IMR-90 (cell line): ENCODE data around the gene TMEM181. TPM values are rescaled to one million over a fixed set of nuclear protein-coding genes. Genes with fewer than 3 reads are reported as not detected.
"Not testable (repeated sequence)": the region's sequence is repeated elsewhere in the genome, so short reads cannot be mapped to it uniquely, and the experiment has no call there.

Source experiments
- ATAC-seq: fragments of 200-7000 bp; cut with Tn5 transposase; 2 replicates; pipeline ENCODE4 v1.9.1; 2020; ENCODE audit warnings: low read depth, mild to moderate bottlenecking, moderate library complexity
- BruUV-seq: library from RNA; stranded (reverse); fragments of 400-500 nt; replicated peaks from 2 replicates; lab custom pipeline; 2021; lab: Mats Ljungman, UMichigan
- CTCF ChIA-PET: fragments of 300-600 bp; formaldehyde crosslinking; extraction: SDS; loops from one replicate; lab custom pipeline; 2021; ENCODE audit warnings: antibody characterized with exemption; lab: Yijun Ruan, JAX
- POLR2A ChIA-PET: fragments of 300-600 bp; sonication (Branson Sonifier 250); formaldehyde crosslinking; loops from one replicate; lab custom pipeline; 2022; ENCODE audit warnings: antibody characterized with exemption; ENCODE audit not compliant: unreplicated experiment; lab: Charles Lee
- DNase-seq: peaks from one replicate; pipeline ENCODE4 v3.0.0; 2013
- H2AFZ ChIP-seq: replicated peaks from 2 replicates; pipeline ENCODE3; 2013; ENCODE audit warnings: low read length, mild to moderate bottlenecking; ENCODE audit not compliant: poor library complexity
- H2AK5ac ChIP-seq: 2 replicates; pipeline ENCODE4 v1.6.1; 2013; ENCODE audit warnings: low read depth, low read length, inconsistent platforms
- H2AK9ac ChIP-seq: replicated peaks from 2 replicates; pipeline ENCODE3; 2013; ENCODE audit warnings: mild to moderate bottlenecking, low read depth, low read length, moderate library complexity; ENCODE audit not compliant: poor library complexity
- H2BK120ac ChIP-seq: 2 replicates; pipeline ENCODE4 v1.6.1; 2013; ENCODE audit warnings: low read depth, low read length, inconsistent platforms
- H2BK15ac ChIP-seq: 3 replicates; pipeline ENCODE4 v1.6.1; 2013; ENCODE audit warnings: low read depth, low read length, inconsistent platforms
- H2BK20ac ChIP-seq: 2 replicates; pipeline ENCODE4 v1.6.1; 2013; ENCODE audit warnings: low read depth, mild to moderate bottlenecking, inconsistent platforms, low read length, moderate library complexity
- H2BK5ac ChIP-seq: 2 replicates; pipeline ENCODE4 v1.6.1; 2013; ENCODE audit warnings: mild to moderate bottlenecking, low read depth, low read length, inconsistent platforms; ENCODE audit not compliant: poor library complexity, severe bottlenecking
- H3K14ac ChIP-seq: replicated peaks from 2 replicates; pipeline ENCODE4 v1.6.1; 2013; ENCODE audit warnings: low read depth, low read length, inconsistent platforms
- H3K18ac ChIP-seq: 2 replicates; pipeline ENCODE4 v1.6.1; 2013; ENCODE audit warnings: low read depth, low read length, control low read depth
- H3K23ac ChIP-seq: 2 replicates; pipeline ENCODE4 v1.6.1; 2013; ENCODE audit warnings: low read depth, low read length, inconsistent platforms
- H3K27ac ChIP-seq: 2 replicates; pipeline ENCODE4 v1.5.1; 2013; ENCODE audit warnings: mild to moderate bottlenecking, control low read depth, low read length; ENCODE audit not compliant: insufficient read depth
- H3K27me3 ChIP-seq: 2 replicates; pipeline ENCODE4 v1.6.1; 2013; ENCODE audit warnings: low read length; ENCODE audit not compliant: control insufficient read depth, insufficient read depth
- H3K36me3 ChIP-seq: 2 replicates; pipeline ENCODE4 v1.6.1; 2013; ENCODE audit warnings: low read length, mixed read lengths; ENCODE audit not compliant: control insufficient read depth, insufficient read depth
- H3K4ac ChIP-seq: 2 replicates; pipeline ENCODE4 v1.6.1; 2013; ENCODE audit warnings: low read depth, low read length, inconsistent platforms
- H3K4me1 ChIP-seq: 2 replicates; pipeline ENCODE4 v1.6.1; 2013; ENCODE audit warnings: low read length, mixed read lengths; ENCODE audit not compliant: control insufficient read depth, insufficient read depth
- H3K4me2 ChIP-seq: 2 replicates; pipeline ENCODE4 v1.6.1; 2013; ENCODE audit warnings: low read depth, mild to moderate bottlenecking, control low read depth, low read length, moderate library complexity
- H3K4me3 ChIP-seq: 2 replicates; pipeline ENCODE4 v1.5.1; 2013; ENCODE audit warnings: low read depth, mild to moderate bottlenecking, control low read depth, low read length, moderate library complexity; ENCODE audit not compliant: insufficient read depth
- H3K56ac ChIP-seq: 2 replicates; pipeline ENCODE4 v1.6.1; 2013; ENCODE audit warnings: low read length, inconsistent platforms; ENCODE audit not compliant: insufficient read depth; ENCODE audit errors: extremely low read depth
- H3K79me1 ChIP-seq, 2 experiments: 2 replicates each; pipeline ENCODE4 v1.6.1; 2013; ENCODE audit warnings: low read length in 2 of 2, inconsistent platforms in 1 of 2, low read depth in 1 of 2
- H3K9ac ChIP-seq: 2 replicates; pipeline ENCODE4 v1.6.1; 2013; ENCODE audit warnings: low read depth, low read length, control low read depth
- H3K9me1 ChIP-seq: 2 replicates; pipeline ENCODE4 v1.6.1; 2013; ENCODE audit warnings: low read length, inconsistent platforms; ENCODE audit not compliant: insufficient read depth
- H3K9me3 ChIP-seq: 2 replicates; pipeline ENCODE4 v1.6.1; 2013; ENCODE audit warnings: low read length; ENCODE audit not compliant: control insufficient read depth, insufficient read depth
- H4K20me1 ChIP-seq: 2 replicates; pipeline ENCODE4 v1.6.1; 2013; ENCODE audit warnings: low read length, inconsistent platforms; ENCODE audit not compliant: insufficient read depth
- H4K5ac ChIP-seq: 2 replicates; pipeline ENCODE4 v1.6.1; 2013; ENCODE audit warnings: mild to moderate bottlenecking, low read depth, low read length, control low read depth
- H4K8ac ChIP-seq, 2 experiments: 2 replicates each; pipeline ENCODE4 v1.6.1; 2013; ENCODE audit warnings: low read depth in 2 of 2, low read length in 2 of 2, control low read depth in 1 of 2, inconsistent platforms in 1 of 2
- H4K91ac ChIP-seq: 2 replicates; pipeline ENCODE4 v1.6.1; 2013; ENCODE audit warnings: low read depth, low read length, inconsistent platforms; ENCODE audit not compliant: insufficient read depth
- WGBS, 2 experiments: methylation state at CpG; one replicate each; pipeline versions ENCODE4 v1.1.5 to v1.1.7; 2013; ENCODE audit warnings: missing lambda C conversion rate in 2 of 2; ENCODE audit not compliant: insufficient read length in 1 of 2; ENCODE audit errors: extremely low coverage in 2 of 2; 5-methylcytosine and 5-hydroxymethylcytosine counted together
- dilution Hi-C: fragments of 300-500 bp; cut with HindIII; formaldehyde crosslinking; loops from one replicate; pipeline ENCODE4 v1.14.3; 2018; ENCODE audit warnings: low sequenced_read_pairs; ENCODE audit not compliant: unreplicated experiment
- in situ Hi-C: fragments of 300-500 bp; cut with MboI; formaldehyde crosslinking; loops from 3 replicates; pipeline ENCODE4 v1.14.3; 2019; ENCODE audit warnings: low sequenced_read_pairs, inconsistent platforms, mixed read lengths
- intact Hi-C: fragments of 100-400 bp; cut with micrococcal nuclease; formaldehyde crosslinking; loops from 2 replicates; pipeline ENCODE4 v1.10.0; 2022
- polyA plus RNA-seq, 3 experiments: library from polyadenylated mRNA; depleted of rRNA; stranded (reverse); fragments of >200 nt; gene quantifications; 2 replicates each; pipeline ENCODE4 v1.2.3, GENCODE V29; 2012; ENCODE audit warnings: low replicate concordance in 1 of 3
- total RNA-seq: library from RNA; depleted of rRNA; stranded (reverse); fragments of >200 nt; gene quantifications from 2 replicates; pipeline ENCODE4 v1.2.3, GENCODE V29; 2012

TMEM181 gene
- total and polyA plus RNA-seq, 2 of the 4 experiments (the other 2 are of a cell fraction), result 22.8 to 27.8 TPM

DNA sequence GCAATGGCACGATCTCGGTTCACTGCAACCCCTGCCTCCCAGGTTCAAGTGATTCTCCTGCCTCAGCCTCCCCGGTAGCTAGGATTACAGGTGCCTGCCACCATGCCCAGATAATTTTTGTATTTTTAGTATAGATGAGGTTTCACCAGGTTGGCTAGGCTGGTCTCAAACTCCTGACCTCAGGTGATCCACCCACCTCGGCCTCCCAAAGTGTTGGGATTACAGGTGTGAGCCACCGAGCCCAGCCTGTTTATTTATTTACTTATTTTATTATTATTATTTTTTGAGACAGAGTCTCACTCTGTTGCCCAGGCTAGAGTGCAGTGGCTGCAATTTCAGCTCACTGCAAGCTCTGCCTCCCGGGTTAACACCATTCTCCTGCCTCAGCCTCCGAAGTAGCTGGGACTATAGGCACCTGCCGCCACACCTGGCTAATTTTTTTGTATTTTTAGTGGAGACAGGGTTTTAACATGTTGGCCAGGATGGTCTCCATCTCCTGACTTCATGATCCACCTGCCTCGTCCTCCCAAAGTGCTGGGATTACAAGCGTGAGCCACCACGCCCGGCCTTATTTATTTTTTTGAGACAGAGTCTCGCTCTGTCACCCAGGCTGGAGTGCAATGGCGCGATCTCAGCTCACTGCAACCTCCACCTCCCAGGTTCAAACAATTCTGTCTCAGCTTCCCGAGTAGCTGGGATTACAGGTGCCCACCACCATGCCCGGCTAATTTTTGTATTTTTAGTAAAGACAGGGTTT is 92.3 kb downstream of the TMEM181 start:
- peaks cover 0 to 20% of the 10 kb centered on the region in 2 experiments; a peak in 1 of 4 replicates for H3K79me1 ChIP-seq
- H3K36me3 ChIP-seq, H4K20me1 ChIP-seq, H2BK20ac ChIP-seq, H3K14ac ChIP-seq, H3K23ac ChIP-seq, BruUV-seq, H3K4me2 ChIP-seq, H2AFZ ChIP-seq, H3K9ac ChIP-seq, in situ Hi-C loops, H3K9me3 ChIP-seq, H4K5ac ChIP-seq, H3K56ac ChIP-seq, H3K27ac ChIP-seq, H3K27me3 ChIP-seq, H3K4ac ChIP-seq, H3K4me3 ChIP-seq, H3K18ac ChIP-seq, H4K8ac ChIP-seq, H2BK120ac ChIP-seq, dilution Hi-C loops, H2BK15ac ChIP-seq, H2AK5ac ChIP-seq, H4K91ac ChIP-seq, H2AK9ac ChIP-seq, DNase-seq, ATAC-seq, H2BK5ac ChIP-seq, intact Hi-C loops: not testable (repeated sequence)
- peaks cover 21% of the 10 kb centered on the region for H3K9me1 ChIP-seq
- POLR2A ChIA-PET, result interaction anchor here (0.5 kb wide), 1 partner anchor 217 kb away, joined by 3 read pairs; no protein-coding TSS in a partner anchor
- CTCF ChIA-PET, result interaction anchor here (1.0 kb wide), 1 partner anchor 15 kb away, joined by 3 read pairs; no protein-coding TSS in a partner anchor
- 100% methylated on average over 4 of the region's 17 CpGs; no CpG with 5 or more reads in 1 of the 2 experiments for WGBS, 2 experiments
- H3K4me1 ChIP-seq, result peaks cover 39% of the 10 kb centered on the region
